Esophagus muscularis mucosa (tissue), 4 donors: ENCODE results near the gene PLCXD3.

Experiments
- CTCF ChIP-seq, 3 experiments: fragments of 200-600 bp in 2 of 3; fragments of 450-650 bp in 1 of 3; sonication (generic) in 2 of 3; IDR thresholded peaks; one replicate each; pipeline ENCODE4 v1.5.1; 2017 to 2019; ENCODE audit warnings: antibody characterized with exemption in 3 of 3, mild to moderate bottlenecking in 2 of 3, moderate library complexity in 1 of 3
- EP300 ChIP-seq: sonication (generic); formaldehyde crosslinking; IDR thresholded peaks from one replicate; pipeline ENCODE4 v1.6.1; 2017; ENCODE audit warnings: antibody characterized with exemption
- POLR2A ChIP-seq: fragments of 450-650 bp; IDR thresholded peaks from one replicate; pipeline ENCODE4 v1.6.1; 2017; ENCODE audit warnings: antibody characterized with exemption, moderate library complexity, mild to moderate bottlenecking, low read depth

- no peak for TF ChIP-seq CTCF (IDR thresholded peaks at IDR 0.05)
- TF ChIP-seq POLR2A, result no peak
- no peak for TF ChIP-seq EP300
These were observed 75.1 kb downstream of the PLCXD3 start for GRCh38 chr5:41435276-41435675.
